ENCODE data around the gene EHD4.

Gene EHD4

DNA sequence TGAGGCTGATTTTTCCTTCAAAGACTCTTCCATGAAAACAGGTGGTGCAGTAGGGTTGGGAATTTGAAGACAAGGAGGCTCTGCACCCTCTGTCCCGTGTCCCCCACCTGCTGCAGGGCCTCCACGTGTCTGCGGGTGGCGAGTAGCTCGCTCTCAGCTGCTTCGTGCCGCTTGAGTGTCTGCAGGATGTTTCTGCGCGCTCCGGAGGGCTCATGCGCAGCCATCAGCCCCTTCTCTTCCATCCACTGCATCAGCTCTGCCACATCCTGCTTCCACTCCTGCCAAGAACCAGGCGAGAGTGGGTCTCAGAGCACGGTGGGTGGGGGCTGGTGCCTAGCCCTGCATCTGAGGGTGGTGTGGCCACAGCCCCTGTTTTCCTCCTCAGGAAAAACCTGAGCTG lies 96.3 kb downstream of the EHD4 start:
- no peak for FAIRE-seq

DNA sequence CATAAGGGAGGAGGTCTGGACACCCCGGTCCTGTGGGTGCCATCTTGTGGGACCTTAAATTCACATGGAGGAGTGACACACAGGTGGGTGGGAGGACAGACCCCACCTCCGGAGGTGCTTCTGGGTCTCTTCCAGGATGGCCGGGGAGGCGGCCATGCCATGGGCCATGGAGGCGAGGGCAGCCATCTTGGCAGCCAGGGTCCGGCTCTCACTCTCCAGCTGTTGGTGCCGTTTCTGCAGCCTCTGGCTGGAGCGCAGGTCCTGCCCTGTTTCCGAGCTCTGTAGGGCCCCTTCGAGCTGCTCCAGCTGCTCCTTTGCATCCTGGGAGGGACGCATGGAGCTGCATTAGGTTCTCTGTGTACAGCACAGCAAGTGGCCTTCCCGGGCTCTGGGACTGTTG lies 97.6 kb downstream of the EHD4 start:
- no peak for FAIRE-seq

DNA sequence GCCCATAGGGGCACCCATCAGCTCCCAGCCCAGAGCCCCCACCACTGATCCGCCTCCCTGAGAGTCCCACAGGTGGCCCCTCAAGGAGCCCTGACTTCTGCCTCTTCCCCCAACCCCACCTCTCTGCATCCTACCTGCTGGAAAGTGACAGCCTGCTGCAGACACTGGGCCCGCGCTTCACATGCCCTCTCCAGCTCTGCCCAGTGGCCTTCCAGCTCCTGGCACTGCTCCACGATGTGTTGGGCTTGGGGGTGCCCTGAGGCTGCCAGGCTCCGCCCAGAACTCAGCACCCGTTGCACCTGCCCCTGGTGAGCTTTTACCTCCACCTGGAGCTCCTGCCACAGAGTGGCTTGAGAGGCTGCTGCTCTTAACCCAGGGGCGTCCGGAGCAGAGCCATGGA lies 98.6 kb downstream of the EHD4 start:
- FAIRE-seq = no peak

DNA sequence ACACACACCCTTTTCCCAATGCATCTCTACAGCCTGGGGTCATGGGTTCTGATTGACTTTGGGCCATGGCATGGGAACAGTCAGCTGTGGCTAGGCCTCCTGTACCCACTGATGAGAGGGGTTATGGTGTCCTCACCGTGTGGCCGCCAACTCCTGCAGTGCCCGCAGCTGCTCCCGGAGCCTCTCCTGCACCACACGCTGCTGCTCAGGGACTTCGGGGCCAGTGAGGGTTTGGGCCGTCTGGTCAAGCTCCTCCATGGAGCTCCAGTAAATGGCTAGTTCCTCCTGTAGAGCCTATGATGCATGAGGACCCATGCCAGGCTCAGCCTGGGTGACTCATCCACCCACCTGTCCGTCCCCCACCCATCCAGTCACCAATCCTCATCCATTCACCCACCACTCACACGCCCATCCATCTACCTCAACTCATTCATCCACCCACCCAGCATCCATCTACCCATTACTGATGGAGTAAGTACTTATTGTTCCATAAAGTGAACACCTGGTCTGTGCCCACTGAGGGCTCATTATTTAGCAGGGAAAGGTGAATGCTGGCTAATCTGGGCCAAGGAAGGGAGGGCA lies 100.1 kb downstream of the EHD4 start:
- no peak for FAIRE-seq

DNA sequence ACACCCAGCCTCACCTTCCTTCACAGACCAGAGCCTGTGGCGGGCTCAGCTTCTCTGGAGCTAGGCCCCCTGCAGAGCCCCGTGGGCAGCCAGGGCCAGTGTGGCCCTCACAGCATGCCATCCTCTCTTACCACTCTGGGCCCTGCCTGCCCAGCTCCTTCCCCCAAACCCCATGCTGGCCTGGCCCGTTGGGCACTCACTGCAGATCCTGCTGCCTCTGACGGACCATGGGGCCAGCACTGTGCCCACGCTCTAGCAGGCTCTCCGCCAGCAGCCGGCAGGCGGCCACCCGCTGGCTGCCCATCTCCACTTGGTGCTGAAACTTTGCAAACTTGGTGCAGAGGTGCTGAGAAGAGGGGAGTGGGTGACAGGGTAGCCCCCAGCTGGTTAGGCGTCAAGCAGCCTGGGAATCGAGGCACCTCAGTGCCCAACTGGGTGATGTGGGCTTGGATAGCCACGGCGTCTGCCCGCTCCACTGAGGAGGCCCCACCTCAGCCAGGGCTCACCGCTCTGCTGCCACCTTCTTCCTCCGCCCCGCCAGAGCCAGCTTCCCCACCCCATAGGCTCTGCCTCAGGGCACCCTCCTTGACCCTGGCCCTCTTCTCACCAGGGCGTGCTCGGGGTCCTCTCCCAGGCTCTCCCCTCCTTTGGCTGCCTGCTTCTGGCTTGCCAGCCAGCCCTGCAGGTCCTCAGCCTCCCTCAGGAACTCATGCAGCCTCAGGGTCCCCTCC lies 101.0 kb downstream of the EHD4 start:
- no peak for FAIRE-seq

DNA sequence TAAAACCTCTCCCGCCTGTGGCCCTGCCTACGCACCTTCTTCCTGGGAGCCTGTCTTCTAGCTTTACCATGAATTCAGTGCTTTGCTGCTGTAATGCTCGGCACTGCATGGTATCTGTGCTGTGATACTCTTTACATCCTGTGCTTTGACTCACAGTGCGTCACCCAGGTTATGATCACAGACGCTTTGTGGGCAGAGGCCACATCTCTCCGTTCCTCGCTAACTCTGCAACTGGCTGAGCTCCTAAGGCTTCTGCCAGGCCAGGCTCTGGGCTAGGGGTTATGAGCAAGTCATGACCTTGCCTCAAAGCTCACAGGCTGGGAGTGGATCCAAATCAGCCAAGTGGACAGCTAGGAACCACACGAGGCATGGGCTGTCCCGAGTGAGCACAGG lies 101.7 kb downstream of the EHD4 start:
- FAIRE-seq = no peak

DNA sequence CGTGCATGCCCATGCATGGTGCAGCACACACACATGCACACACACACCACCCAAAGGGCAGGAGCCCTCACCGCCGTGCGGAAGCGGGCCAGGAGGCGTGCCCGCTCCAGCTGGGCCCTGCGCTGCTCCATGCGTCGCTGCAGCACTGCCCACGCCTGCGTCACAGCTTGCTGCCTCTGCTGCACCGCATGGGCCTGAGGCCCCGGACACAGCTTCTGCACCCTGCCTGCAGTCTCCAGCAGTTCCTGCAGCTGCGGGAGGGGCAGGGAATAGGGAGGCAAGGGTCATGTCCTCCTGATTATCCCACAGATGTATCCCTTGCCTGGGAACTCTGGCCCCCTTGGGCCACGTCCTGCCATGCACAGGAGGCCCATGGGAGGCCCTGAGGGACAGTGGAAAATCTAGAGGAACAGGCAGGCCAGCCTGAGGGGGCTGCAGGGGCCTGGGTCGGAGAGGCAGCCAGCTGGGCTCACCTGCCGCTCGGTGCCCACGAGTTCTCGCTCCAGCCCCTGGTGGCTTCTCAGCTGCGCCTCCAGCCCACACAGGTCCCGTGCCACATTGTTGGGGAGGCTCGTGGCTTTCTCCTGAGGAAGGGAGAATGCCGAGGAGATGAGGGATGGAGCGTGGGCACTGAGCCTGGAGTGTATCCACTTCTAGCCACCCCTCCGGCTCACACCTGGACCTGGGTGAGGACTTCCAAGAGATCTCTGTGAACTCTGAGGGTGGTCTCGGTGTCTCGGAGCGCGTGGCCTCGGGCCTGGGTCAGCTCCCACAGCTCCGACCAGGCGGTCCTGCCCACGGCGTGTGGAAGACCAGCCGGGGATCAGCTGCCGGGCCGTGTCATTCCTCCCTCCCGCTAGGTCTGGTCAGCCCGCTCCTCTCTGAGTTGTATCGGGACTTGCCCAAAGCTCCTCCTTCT lies 102.3 kb downstream of the EHD4 start:
- no peak for FAIRE-seq

DNA sequence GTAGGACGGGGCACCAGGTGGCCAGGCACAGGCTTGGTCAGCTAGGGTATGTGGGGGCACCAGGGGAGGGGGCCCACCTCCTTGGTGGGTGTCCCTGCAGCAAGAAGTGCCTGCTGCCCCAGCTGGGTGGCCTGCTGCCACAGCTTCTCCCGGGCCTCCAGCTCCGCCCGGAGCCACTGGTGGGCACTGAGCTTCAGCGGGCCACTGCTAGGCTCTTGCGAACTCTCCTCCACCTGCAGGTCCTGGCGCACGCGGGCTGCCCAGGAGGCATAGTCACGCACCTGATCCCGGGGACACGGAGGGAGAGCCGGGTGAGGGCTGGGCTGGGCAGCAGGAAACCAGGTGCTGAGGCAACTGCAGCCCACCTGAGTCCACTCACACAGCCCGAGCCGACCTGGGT lies 104.0 kb downstream of the EHD4 start:
- FAIRE-seq = no peak

DNA sequence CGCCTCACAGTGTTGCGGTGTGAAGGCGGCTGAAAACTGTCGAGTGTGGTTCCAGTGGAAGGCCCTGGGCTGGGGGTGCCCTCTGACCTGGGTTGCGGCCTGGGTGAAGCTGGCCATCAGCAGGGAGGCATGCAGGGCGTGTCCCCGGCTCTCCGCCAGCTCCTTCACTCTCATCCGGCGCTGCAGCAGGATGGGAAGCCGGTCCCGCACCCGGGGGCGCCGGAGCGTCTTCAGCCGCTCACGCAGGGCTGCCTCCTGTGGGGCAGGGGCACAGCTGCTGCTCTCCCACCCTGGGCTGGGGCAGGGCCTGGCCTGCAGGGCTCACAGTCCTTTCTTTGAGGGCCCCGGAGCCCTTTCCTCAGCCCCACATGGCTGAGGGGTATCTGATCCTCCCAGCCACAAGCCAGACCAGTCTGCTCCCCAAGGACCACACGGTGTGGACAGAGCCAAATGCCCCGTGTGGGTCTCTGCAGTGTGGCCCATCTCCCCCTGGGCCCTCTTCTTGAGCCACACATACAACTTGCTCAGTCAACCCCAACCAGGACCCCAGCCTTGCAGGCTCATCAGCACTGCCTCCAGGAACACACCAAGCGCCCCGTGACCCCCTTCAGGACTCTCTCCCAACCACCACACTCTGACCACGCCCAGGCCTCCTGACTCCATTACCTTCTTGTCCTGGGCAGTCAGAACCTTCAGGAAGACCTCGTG lies 105.3 kb downstream of the EHD4 start:
- FAIRE-seq = no peak

DNA sequence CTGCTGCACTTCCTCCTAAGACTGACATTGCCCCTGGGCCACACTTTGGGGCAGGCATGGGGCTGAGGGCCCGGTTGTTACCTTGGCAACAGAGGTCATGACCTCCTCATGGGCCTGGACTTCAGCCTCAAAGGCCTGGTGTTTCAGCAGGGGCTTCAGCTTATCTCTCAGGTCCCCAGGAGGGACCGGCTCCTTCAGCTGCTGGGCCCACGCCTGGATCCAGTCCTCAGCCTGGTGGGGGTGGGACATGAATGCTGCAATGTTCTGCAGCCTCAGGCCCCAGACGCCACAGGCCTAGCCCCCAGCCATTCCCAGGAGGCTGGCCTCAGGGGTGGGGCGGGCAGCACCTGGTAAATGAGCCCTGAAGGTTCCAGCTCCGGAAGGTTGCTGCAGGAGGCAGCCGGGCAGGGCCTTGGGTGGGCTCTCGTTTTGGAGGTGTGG lies 106.1 kb downstream of the EHD4 start:
- FAIRE-seq = no peak

DNA sequence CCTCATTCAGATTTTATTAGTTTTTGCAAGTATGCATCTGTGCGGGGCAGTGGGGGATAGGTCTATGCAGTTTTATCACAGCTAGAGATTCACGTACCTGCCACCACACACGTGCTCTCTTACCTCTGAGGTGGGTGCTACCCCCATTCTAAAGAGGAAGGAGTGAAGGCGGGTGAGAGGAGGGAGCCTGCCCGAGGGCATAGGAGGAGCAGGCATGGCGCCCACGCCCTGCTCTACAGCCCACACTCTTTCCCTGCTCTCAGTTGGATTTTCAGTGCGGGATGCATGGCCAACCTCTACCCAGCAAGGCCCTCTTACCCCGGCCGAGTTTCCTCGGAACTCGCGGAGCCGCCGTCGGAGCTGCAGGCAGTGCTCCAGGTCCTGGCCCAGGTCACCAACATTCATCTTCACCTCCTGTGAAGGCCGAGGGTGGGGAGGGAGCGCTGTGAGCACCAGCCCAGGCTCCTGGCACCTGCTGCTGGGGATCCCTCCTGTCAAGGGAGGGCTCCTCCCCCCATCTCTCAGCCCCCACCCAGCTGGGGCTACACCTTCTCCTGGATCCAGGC lies 106.8 kb downstream of the EHD4 start:
- no peak for FAIRE-seq

DNA sequence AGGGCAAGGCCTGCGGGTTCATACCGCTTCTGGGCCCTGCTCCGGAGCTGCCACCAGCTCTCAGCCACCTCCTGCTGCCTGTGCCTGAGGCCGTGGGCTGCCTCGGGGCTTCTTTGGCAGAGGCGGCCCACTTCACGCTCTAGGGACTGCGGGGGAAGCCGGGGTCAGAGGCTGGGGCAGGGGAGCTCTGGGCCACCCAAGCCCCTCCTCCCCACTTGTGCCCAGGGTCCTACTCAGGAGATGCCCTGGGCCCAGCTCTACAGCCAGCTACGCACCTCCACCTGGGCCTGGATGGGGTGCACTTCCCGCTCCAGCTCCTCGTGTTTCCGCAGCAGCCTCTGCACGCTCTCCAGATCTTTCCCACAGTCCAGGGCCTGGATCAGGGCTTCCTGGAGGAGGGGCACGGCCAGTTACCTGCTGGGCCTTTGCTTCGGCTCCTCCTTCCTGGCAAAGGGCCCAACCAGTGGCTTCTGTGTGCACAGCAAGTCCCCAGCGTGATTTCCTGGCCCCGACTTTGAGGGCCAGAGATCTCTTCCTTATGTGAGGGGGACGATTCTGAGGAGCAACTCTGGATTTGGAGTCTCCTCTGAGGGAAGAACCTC lies 109.7 kb downstream of the EHD4 start:
- no peak for FAIRE-seq

DNA sequence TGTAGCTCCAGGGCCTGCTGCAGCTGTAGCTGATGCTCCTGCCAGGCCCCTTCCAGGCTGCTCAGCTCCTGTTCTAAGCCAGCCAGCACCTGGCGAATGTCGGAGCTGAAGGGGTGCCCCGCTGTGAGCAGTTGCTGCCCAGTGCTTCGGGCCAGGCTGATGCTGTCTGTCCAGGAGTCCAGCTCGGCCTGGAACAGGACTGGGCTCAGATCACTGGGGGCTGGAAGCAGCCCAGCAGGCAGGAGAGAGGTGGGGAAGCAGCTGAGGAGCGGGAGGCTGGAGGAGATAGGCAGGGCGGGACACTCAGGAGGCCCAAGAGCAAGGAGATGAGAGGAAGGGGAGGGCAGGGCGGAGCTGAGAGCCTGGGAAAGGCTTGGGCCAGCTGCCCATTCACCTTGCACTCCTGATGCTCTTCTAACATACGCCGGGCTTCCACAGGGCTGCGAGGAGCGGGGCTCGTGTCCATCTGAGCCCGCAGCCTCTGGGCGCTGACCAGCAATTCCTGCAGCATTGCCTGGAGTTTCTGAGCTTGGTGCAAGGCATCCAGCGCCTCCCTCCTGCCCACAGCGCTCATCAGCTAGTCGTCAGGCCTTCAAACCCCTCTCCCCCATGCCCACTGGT lies 110.5 kb downstream of the EHD4 start:
- FAIRE-seq = no peak

DNA sequence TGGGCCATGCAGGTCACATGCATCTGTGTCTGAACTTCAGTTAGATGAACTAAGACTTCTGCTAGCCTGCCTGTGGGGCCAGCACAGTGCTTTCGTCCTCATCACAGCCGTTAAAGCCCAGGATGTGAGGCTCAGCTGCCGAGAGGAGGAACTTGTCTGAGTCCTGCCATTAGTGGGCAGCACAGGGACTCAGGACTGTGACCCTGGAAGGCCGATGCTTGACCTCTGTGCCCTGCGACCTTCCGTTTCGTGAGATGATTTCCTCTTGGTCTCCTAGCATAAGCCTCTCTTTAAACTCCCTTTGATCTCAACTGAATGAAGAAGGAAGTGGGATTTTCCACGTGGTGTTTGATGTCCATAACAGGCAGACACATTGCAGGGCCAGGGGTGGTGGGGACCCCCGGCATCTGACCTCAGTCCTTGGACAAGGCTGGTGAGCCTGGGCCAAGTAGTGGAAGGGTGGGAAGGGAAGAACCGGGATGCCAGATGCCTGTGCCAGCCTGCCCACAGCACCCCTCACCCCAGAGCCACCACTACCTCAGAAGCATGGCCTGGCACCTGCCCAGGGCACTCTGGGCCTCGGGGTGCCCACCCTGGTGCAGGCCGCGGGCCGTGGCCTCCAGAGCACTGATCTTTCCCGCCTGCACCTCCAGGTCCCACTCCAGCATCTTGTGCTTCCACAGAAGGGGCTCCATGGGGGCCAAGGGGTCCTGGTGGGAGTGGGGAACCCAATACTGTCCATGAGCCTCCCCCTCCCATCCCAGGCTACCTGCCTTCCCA lies 112.1 kb downstream of the EHD4 start:
- no peak for FAIRE-seq

DNA sequence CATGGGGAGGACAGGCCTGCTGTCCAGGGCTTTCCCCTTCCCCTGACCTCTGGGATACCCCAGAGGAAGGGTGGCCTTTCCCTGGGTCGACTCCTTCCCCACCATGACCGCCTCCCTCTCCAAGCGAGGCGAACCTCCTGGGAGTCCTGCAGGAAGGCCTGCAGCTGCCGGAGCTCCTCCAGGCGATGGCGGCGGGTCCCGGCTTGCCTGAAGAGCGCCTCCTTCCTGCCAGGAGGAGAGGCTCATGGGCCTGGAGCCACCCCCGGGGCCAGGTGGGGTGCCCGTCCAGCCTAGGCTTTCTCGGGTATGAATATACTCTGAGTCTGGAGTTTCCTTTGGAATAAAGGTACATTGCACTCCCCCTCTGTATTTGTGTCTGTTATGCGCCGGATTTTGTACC lies 113.6 kb downstream of the EHD4 start:
- FAIRE-seq = no peak

DNA sequence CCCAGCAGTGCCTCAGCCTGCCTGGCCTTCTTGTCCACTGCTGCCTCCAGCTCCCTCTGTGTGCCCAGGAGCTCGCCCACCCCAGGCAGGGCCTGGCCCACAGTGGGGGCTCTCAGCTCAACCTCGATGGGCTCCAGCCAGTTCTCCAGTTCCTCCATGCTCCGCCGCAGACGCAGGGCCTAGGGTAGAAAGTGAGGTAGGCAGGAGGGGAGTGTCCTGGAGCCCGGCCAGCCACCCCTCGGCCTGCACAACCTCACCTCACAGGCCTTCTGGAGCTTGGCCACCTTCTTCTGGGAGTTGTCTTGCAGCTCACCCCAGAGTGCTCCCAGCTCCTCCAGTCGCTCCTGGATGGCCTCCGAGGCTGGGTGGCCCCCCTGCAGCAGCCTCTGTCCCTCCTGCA lies 115.0 kb downstream of the EHD4 start:
- FAIRE-seq = no peak

DNA sequence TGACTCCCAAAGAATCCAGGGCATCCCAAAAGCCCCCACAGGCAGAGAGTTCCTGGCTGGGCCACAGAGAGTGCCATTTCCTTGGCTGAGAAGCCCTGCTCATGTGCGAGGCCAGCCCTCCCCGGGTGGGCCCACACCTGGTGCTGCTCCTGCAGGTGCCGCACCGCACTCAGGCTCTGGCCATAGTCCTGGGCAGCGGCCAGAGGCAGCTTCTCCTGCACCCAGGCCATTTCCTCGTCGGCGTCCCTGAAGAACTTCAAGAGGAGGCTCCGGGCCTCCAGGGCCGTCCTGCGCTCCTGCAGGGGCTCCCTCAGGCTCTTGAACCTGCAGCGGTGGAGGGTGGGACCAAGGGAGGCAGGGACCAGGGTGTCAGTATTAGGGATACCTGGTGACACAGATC lies 115.6 kb downstream of the EHD4 start:
- FAIRE-seq = no peak

DNA sequence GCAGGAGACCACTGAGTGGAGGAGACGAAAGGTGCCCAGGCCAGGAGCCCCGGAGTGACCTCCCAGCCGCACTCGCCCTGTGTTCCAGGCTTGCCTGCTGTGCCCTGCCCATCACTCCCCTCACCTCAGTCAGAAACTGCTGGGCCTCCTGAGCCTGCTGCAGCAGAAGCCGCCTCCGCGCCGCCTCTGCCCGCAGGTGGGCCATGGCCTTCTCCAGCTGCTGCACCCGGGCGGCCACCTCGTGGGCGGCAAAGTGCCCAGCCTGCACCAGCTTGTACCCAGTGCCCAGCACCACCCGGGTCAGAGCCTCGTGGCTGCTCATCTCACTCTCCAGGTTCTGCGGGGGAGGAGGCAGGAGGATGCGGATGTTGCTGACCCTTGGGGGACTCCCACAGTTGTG lies 116.1 kb downstream of the EHD4 start:
- FAIRE-seq = no peak

DNA sequence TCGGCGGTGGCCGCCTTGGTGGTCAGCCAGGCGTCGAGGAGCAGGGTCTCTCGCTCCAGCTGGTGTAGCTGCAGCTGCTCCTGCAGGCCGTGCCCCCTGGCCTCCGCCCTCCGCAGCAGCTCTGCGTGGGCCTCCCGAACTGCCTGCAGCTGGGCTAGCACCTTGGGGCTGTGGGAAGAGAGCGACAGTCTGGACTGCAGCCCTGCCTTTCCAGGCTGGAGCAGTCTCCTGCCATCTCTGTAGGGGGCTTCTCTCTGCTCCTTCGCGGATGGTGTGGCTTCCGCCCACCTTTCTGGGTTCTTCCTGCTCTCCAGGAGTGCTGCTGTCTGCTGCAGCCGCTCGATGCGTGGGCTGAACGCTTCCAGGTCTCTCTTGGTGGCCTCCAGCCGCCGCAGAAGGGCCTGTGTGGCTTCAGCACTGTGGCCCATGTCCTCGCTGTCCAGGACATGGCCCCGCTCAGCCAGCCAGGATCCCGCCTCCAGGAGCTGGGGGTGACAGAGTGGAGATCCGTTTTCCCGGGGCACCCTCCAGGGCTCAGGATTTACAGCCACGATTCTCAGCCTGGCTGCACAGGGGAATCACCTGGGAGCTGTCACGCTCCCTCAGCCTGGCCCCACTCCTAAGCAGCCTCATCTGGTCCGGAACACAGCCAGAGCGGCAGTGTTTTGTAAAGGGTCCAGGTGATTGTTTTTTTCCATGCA lies 116.9 kb downstream of the EHD4 start:
- no peak for FAIRE-seq

DNA sequence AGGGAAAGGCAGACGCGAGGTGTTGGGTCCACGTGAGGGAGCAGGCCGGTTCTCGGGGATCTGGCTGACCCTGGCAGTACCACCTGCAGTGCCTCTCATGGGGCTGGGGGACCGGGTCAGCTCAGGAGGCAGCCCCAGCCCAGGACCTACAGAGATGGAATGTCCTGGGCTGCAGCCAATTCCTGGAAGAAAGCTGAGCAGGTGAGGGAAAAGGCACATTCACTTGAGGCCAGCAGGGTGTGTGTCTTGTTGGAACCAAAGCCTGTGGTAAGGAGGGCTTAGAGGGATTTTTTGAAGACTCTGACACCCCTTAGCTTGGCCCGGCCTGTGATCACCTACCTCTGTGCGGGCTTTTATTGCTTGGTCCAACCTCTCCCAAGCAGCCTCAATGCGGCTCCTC lies 117.9 kb downstream of the EHD4 start:
- no peak for FAIRE-seq

Measured in endometrium (tissue), 2 donors.